HG03442 (cell line): Measurements from ENCODE around the gene COPS8.

Source experiments
- ATAC-seq: cut with Tn5 transposase; IDR thresholded peaks from one replicate; pipeline ENCODE4 v1.9.1; 2021; ENCODE audit warnings: mild to moderate bottlenecking, moderate library complexity; ENCODE audit not compliant: unreplicated experiment

The COPS8 gene

DNA sequence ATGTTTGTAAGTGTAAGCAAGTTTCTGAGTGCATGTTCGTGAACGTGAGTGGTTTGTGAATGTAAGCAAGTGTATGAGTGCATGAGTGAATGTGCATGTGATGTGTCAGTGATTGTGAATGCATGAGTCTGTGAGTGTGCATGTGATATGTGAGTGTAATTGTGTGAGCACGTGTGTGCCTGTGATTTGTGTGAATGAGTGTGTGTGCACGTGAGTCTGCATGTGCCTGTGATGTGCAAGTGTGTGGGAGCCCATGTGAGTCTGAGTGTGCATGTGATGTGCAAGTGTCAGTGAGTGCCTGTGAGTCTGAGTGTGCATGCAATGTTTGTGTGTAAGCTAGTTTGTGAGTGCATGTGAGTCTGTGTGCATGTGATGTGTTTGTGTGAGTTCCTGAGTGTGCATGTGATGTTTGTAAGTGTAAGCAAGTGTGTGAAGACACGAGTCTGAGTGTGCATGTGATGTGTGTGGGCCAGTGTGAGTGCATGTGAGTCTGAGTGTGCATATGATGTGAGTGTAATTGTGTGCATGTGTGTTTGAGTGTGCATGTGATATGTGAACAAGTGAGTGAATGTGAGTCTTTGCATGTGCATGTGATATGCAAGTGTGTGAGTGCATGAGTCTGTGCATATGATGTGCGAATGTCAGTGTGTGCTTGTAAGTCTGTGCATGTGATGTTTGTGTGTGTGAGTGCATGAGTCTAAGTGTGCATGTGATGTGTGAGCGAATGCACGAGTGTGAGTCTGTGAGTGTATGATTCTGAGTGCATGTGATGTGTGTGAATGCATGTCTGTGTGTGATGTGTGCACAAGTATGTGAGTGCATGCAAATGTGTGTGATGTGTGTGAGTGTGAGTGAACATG, 45.1 kb downstream of the COPS8 start:
- ATAC-seq = no peak

GRCh38 chr2:237131749-237132533, 46.3 kb downstream of the COPS8 start:
- ATAC-seq = no peak

GRCh38 chr2:237132799-237133198, 47.1 kb downstream of the COPS8 start:
- ATAC-seq = no peak

DNA sequence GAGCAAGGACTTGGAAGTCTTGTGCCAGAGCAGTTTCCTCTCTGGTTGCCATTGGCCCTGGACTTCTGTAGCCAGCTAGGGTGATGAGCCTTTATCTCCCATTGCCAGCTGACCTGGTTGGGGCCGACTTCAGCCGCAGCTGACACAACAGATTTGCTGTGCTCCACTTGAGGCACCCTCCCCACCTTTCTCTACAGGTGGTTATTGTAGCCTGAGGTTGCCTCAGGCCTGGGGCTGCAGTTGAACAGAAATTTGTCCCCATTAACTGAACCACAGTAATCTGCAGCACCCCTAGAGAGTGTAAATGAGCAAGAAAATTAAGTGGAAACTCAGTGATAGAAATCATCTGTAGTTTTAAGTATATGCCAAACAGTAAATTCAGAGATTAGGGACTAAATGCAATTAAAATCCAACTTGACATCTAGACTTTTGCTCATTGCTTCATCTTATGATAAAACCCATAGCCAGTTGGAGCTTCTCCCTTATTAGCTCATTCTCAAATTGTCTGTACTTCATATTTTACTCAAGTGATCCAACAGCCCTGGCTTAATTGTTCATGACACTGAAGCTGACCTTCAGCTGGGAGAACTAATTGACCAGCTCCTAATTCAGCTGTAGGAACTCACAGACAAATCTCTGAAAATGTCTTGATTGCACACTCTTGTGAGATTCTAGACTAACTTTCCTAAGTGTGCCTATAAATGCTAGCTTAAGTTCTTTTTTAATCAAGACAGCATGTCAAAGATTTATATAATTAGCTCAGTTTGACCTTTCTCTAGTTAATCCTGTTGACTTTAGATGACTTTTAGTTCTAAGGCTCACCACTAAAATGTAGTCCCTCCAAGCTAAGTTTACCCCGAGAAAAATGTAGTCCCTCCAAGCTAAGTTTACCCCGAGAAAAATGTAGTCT, 48.9 kb downstream of the COPS8 start:
- no peak for ATAC-seq

GRCh38 chr2:237136824-237137223, 51.1 kb downstream of the COPS8 start:
- ATAC-seq = no peak

GRCh38 chr2:237137626-237138323, 52.1 kb downstream of the COPS8 start:
- ATAC-seq = no peak

- ATAC-seq = no peak
Measured at GRCh38 chr2:237139123-237139675, 53.5 kb downstream of the COPS8 start.

DNA sequence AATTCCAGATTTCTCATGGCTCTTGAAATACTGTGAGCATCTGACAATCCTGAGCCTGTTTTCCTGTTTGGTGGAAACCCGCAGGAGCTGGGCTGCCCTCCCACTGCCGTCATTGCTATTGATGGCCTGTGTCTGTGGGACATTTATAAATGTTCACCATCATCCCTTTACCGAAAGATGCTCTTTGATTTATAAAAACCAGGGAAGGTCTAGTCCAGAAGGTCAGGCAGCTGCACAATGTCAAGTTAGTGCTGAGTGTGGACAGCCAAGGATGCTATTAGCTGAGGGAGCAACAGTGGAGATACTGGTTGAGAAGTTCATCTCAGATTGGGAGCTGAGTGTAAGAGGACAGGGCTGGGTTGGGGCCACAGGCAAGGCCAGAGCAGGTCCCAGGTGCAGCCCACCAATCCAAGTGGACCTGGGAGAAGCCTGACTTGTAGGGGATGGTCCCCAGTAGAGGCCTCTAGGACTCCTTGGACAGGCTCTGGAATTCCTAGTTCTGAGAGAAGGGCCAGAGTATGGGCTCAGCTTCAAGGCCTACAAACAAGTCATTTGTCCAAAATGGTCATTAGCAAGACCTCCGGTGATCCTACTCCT, 55.1 kb downstream of the COPS8 start:
- no peak for ATAC-seq

GRCh38 chr2:237141571-237142051, 55.9 kb downstream of the COPS8 start:
- ATAC-seq = no peak

DNA sequence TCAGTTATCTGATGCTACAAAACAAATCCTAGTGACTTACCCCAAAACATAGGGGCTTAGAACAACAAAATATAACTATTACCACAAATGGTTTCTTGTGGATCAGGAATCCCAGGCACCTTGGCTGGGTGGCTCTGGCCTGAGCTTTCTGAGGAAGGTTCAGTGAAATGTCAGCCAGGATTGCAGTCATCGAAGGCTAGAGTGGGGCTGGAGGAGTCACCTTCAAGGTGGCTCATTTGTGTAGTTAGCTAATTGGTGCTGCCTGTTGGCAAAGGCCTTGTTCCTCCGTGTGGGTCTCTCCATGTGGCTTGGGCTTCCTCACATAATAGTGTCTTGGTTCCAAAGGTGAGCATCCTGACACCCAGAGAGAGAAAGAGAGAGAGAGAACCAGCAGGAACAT, 57.4 kb downstream of the COPS8 start:
- no peak for ATAC-seq

GRCh38 chr2:237143676-237144440, 58.2 kb downstream of the COPS8 start:
- ATAC-seq = no peak

DNA sequence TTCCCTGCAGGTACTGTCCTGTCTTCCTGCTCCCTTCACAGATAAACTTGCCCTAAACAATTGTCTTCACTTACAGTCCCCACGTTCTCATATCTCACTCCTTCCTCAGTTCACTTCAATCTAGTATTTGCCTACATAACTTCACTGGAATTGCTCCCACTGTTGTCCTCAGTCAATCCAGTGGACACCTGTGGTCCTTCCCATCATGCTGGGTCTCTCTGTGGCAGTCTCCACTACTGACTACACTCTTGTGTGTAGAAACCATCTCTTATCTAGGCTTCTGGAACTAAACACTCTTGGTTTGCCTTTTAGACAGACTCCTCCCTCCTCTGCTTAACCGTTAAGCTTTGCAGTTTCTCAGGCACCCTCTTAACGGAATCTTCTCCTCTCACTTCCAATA, 58.8 kb downstream of the COPS8 start:
- ATAC-seq = no peak

GRCh38 chr2:237147317-237147716, 61.6 kb downstream of the COPS8 start:
- no peak for ATAC-seq

DNA sequence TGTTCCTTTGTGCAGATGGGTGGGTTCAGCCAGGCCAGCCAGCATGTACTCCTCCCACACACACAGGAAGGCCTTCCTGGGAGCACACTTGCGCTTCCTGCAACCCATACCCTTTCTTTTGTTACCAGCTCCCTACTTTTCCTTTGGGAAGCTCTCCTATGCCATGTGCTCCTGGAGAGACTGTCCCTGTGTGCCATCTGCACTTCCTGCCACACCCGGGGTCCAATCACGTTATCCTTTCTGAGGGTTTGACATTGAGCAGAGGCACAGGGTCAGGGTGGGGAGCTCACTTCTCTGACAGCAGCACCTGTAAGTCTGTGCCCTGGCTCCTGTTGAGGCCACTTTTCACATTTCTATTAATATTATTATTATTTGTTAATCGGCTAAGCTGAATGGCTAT, 62.9 kb downstream of the COPS8 start:
- no peak for ATAC-seq

GRCh38 chr2:237149425-237149824, 63.7 kb downstream of the COPS8 start:
- ATAC-seq = no peak
